Suprapubic skin (tissue), 4 donors: ENCODE data around the gene ACSS1. TPM values are rescaled to one million over a fixed set of nuclear protein-coding genes. Genes with fewer than 3 reads are reported as not detected.

Experiments used
- DNase-seq, 2 donors: peaks; one replicate each; pipeline ENCODE4 v3.0.0-alpha.2; 2019; ENCODE audit warnings: low spot score in 2 of 2
- H3K27ac ChIP-seq: fragments of 200-600 bp; sonication (generic); one replicate; pipeline ENCODE4 v1.5.1; 2019
- H3K27me3 ChIP-seq: fragments of 200-600 bp; sonication (generic); one replicate; pipeline ENCODE4 v1.5.1; 2019
- H3K36me3 ChIP-seq: fragments of 200-600 bp; sonication (generic); one replicate; pipeline ENCODE4 v1.5.1; 2019
- H3K4me1 ChIP-seq: fragments of 200-600 bp; sonication (generic); one replicate; pipeline ENCODE4 v1.5.1; 2019
- H3K4me3 ChIP-seq: fragments of 200-600 bp; sonication (generic); one replicate; pipeline ENCODE4 v1.5.1; 2019; ENCODE audit warnings: mild to moderate bottlenecking
- H3K9me3 ChIP-seq: fragments of 200-600 bp; sonication (generic); one replicate; pipeline ENCODE4 v1.5.1; 2019
- CTCF ChIP-seq, 2 donors: fragments of 200-600 bp in 1 of 2; fragments of 450-650 bp in 1 of 2; sonication (generic) in 1 of 2; IDR thresholded peaks; one replicate each; pipeline ENCODE4 v1.5.1; 2016 to 2019; ENCODE audit warnings: antibody characterized with exemption in 2 of 2, mild to moderate bottlenecking in 1 of 2, moderate library complexity in 1 of 2
- EP300 ChIP-seq: sonication (generic); formaldehyde crosslinking; IDR thresholded peaks from one replicate; pipeline ENCODE4 v1.6.1; 2017; ENCODE audit warnings: antibody characterized with exemption
- POLR2A ChIP-seq, 2 donors: fragments of 450-650 bp; IDR thresholded peaks; one replicate each; pipeline ENCODE4 v1.6.1; 2017; ENCODE audit warnings: antibody characterized with exemption in 2 of 2, mild to moderate bottlenecking in 2 of 2, moderate library complexity in 2 of 2
- POLR2AphosphoS5 ChIP-seq, 3 donors: sonication (generic); formaldehyde crosslinking; IDR thresholded peaks; one replicate each; pipeline ENCODE4 v1.6.1; 2017; ENCODE audit warnings: antibody characterized with exemption in 3 of 3
- WGBS: methylation state at CpG from one replicate; pipeline ENCODE4 v1.1.5; 2018; 5-methylcytosine and 5-hydroxymethylcytosine counted together
- total RNA-seq, 4 donors: library from RNA; depleted of rRNA; stranded (reverse); fragments of >200 nt; gene quantifications; one replicate each; pipeline ENCODE4 v1.1.0, GENCODE V29; 2016

ACSS1 gene
- total RNA-seq, 4 donors from 2014 or later = 29.0 to 80.0 (median 47.6) TPM

DNA sequence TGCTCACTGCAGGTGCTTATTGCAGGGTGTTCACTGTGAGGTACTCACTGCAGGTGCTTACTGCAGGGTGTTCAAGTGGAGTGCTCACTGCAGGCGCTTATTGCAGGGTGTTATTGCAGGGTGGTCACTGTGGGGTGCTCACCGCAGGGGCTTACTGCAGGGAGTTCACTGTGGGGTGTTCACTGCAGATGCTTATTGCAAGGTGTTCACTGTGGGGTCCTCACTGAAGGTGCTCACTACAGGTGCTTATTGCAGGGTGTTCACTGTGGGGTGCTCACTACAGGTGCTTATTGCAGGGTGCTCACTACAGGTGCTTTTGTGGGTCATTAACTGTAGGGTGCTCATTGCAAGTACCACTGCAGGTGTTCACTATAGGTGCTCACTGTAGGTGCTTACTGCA is 85.6 kb downstream of the ACSS1 start:
- peak; percentile 9 for DNase-seq
- TF ChIP-seq CTCF (IDR thresholded peaks at IDR 0.05) (no peak), EP300 (no peak), POLR2AphosphoS5 (IDR thresholded peaks at IDR 0.05) (no peak), POLR2A (IDR thresholded peaks at IDR 0.05) (no peak)
- Histone ChIP-seq H3K4me3 (no peak overlapping the region), H3K27me3 (no peaks in the 10 kb centered on the region), H3K4me1 (no peaks in the 10 kb centered on the region), H3K27ac (no peak overlapping the region), H3K9me3 (no peaks in the 10 kb centered on the region), H3K36me3 (peaks cover 71% of the 10 kb centered on the region)
- WGBS = 84% methylated on average over 2 of the region's 2 CpGs

- H3K4me3 ChIP-seq = no peak overlapping the region
- H3K4me1 ChIP-seq = no peaks in the 10 kb centered on the region
- WGBS = 91% methylated on average over 6 of the region's 6 CpGs
- peaks cover 72% of the 10 kb centered on the region for H3K36me3 ChIP-seq
- no peak overlapping the region for H3K27ac ChIP-seq
- no peaks in the 10 kb centered on the region for H3K9me3 ChIP-seq
- DNase-seq = no peak
- TF ChIP-seq EP300 (no peak), CTCF (IDR thresholded peaks at IDR 0.05) (no peak), POLR2AphosphoS5 (IDR thresholded peaks at IDR 0.05) (no peak), POLR2A (IDR thresholded peaks at IDR 0.05) (no peak)
- no peaks in the 10 kb centered on the region for H3K27me3 ChIP-seq
These were observed 86.4 kb downstream of the ACSS1 start for GRCh38 chr20:24971376-24972101.

- no peak overlapping the region for H3K27ac ChIP-seq
- no peaks in the 10 kb centered on the region for H3K27me3 ChIP-seq
- no peaks in the 10 kb centered on the region for H3K9me3 ChIP-seq
- H3K4me3 ChIP-seq = no peak overlapping the region
- peaks cover 80% of the 10 kb centered on the region for H3K36me3 ChIP-seq
- 92% methylated on average over 8 of the region's 8 CpGs for WGBS
- H3K4me1 ChIP-seq = no peaks in the 10 kb centered on the region
- DNase-seq = peak; percentile 32 to 40
- TF ChIP-seq POLR2AphosphoS5 (IDR thresholded peaks at IDR 0.05) (no peak), CTCF (IDR thresholded peaks at IDR 0.05) (no peak), EP300 (no peak), POLR2A (IDR thresholded peaks at IDR 0.05) (no peak)
These were observed 87.2 kb downstream of the ACSS1 start for GRCh38 chr20:24970754-24971153.

DNA sequence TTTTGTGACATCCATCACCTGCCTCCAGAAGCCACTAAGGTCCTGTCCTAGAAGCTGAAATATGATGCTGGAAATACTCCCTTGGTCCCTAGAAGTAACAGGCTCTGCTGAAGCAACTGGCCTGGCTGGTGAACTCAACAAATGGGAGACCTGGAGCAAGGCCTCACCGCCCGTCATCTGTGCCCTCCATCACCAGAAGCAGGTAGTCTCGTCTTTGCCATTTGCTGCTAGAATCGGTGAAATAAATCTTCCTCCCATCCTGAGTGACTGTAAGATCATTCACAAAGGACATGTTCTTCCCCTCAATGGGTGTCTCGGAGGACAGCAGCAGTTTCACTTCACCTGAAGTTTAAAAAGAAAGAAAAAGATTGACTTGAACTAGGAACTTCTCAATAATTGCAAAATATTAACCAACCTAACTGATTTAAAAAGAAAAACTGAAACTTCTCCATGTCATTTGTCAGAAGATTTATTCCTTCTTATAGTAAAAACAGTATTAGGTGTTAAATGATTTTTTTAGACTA is 87.8 kb downstream of the ACSS1 start:
- 88% methylated on average over 5 of the region's 5 CpGs for WGBS
- Histone ChIP-seq H3K36me3 (peaks cover 86% of the 10 kb centered on the region), H3K27ac (no peak overlapping the region), H3K4me3 (no peak overlapping the region), H3K9me3 (no peaks in the 10 kb centered on the region), H3K27me3 (no peaks in the 10 kb centered on the region), H3K4me1 (no peaks in the 10 kb centered on the region)
- DNase-seq = no peak
- TF ChIP-seq EP300 (no peak), POLR2A (IDR thresholded peaks at IDR 0.05) (no peak), CTCF (IDR thresholded peaks at IDR 0.05) (no peak)

GRCh38 chr20:24969186-24970029 is 88.5 kb downstream of the ACSS1 start:
- Histone ChIP-seq H3K4me3 (no peak overlapping the region), H3K36me3 (peaks cover 93% of the 10 kb centered on the region), H3K27ac (no peak overlapping the region), H3K4me1 (no peaks in the 10 kb centered on the region), H3K9me3 (no peaks in the 10 kb centered on the region), H3K27me3 (no peaks in the 10 kb centered on the region)
- WGBS = 92% methylated on average over 19 of the region's 19 CpGs
- TF ChIP-seq POLR2AphosphoS5 (IDR thresholded peaks at IDR 0.05) (no peak), POLR2A (IDR thresholded peaks at IDR 0.05) (no peak), EP300 (no peak), CTCF (IDR thresholded peaks at IDR 0.05) (no peak)
- DNase-seq = peak; percentile 53 to 62
